ENCODE results near the gene LDLRAD3.
"Not testable (repeated sequence)": the region's sequence is repeated elsewhere in the genome, so short reads cannot be mapped to it uniquely, and the experiment has no call there.

Gene LDLRAD3

DNA sequence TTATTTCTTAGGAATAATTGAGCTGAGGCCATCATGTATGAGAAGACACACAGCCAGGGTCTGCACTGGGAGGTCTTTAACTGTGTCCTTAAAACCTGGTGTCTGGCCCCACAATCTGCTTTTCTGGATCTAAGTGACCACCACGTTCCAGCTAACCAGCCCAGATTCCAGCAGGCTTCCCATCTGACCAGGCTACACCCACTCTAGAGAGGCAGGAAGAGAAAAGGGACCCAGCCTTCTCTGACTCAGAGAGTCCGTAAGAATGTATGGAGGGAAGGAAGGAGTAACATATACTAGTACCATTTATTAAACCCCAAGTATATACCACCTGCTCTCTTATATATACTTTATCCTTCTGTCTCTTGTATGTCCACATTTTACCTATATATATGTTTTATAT is 80.1 kb downstream of the LDLRAD3 start:
- peak; percentile 58 for DNase-seq

DNA sequence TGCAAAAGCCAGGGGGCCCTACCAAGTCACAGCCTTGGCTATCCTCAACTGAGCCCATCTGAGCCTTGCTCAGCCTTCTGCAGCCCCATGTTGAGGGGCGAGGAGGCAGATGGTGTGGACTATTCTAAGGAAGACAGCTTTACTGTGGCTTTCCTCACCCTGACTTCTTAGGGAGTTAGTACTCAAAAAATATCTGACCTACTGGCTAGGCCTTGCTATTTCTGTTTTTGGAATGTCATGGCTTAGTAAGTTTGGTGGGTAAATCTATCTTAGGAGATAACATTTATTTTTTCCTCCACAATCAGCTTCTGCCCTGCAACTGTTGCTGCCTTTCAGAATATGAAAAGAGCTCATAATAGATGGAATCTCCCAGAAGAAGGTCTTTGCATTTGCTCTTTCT is 80.9 kb downstream of the LDLRAD3 start:
- no peak for DNase-seq

DNA sequence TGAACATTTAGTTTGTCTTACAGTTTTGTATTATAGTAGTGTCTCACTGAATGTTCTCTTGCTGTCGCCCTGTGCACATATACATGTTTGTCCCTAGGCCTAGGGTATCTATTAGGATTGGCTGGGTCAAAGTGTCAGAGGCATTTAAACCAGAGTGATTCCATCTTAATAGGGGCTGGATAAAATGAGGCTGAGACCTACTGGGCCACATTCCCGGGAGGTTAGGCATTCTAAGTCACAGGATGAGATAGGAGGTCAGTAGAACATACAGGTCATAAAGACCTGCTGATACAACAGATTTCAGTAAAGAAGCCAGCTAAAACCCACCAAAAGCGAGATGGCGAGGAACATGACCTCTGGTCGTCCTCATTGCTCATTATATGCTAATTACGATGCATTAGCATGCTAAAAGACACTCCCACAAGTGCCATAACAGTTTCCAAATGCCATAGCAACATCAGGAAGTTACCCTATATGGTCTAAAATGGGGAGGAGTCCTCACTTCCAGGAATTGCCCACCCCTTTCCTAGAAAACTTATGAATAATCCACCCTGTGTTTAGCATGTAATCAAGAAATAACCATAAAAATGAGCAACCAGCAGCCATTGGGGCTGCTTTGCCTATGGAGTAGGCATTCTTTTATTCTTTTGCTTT is 82.6 kb downstream of the LDLRAD3 start:
- no peak for DNase-seq

DNA sequence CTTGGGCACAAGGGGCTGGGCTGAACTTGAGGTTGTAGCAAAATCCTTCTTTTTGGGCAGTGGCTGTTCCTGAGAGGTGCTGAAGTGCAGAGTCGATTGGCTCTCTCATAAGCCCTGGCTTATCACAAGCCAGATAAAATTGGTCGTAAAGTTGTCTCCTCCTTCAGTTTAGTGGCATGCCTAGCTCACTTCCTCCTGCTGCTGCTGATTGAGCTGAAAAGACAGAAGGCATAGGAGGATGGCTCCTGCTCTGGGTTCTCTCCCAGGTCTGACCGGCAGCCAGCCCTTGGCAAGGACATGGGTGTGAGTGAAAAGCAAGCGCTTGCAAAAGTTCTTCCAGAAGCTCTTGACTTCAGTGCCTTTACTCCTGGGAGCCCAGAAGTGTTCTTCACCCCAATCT is 83.9 kb downstream of the LDLRAD3 start:
- no peak for DNase-seq

DNA sequence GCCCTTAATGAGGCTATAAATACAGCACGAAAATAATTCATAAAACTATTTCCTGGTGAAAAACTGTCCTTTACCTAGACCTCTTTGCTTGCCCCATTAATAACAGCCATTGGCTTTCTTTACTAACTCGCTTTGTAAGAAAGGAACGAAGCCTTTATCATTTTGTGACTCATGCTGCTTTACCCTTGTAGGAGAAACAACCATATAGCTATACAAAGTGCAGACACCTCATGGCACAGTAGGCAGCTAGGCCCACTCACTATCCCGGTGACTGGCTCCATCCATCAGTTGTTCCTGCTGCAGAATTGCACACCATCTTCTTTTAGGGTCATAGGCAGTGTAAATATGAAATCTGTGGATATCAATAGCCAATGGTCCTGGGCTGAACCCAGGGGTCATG is 85.8 kb downstream of the LDLRAD3 start:
- no peak for DNase-seq

DNA sequence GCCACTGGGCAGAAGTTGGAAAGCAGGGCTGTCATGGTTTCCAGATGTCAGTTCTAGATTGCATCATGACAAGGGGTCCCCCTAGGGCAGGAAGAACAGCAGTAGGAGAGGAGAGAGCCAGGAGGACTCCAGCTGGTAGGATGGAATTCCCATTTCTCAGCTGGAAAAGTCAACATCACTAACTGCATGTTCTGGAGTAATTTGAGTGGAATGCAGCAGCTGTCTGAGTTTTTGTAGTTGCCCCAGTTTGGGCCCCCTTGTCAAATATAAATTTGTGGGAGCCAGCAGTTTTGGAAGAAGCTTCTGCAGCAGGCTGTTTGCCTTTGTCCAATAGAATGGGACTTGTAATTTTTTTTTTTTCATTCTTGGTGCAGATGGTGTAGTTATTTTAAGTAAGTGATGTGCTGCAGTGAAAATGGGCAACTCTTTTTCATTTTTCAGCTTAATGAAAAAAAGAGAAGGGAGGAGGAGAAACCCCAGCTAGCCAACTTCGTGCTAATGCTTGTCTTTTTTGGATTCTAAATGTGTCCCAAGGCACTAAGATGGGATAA is 86.9 kb downstream of the LDLRAD3 start:
- no peak for DNase-seq

DNA sequence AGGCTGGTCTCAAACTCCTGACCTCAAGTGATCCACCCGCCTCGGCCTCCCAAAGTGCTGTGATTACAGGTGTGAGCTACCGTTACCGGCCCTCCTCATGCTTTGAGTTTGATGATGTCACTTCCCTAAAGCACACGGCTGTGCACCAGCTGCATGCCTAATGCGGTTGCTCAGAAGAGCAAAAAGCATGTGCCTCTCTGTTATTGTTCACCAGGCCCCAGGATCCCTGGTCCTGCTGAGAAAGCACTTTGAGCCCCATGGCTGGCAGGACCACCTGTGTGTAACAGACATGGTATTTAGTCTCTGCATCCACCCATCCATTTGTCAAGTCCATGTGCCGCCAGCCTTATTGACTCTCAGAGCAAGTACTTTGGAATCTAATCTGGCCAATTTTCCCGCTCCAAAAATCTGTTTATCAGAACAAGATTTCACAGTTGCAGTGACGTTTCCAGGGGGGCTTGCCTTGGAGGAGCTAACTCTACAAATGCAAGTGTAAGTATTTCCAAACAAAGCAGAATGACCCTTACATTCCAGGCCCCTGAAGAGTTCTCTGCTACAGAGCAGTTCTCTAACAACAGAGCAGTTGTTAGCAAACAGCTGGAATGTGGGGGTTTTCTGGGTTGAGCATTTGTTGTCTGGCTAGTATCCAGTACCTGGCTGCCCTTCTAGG is 89.4 kb downstream of the LDLRAD3 start:
- no peak for DNase-seq

DNA sequence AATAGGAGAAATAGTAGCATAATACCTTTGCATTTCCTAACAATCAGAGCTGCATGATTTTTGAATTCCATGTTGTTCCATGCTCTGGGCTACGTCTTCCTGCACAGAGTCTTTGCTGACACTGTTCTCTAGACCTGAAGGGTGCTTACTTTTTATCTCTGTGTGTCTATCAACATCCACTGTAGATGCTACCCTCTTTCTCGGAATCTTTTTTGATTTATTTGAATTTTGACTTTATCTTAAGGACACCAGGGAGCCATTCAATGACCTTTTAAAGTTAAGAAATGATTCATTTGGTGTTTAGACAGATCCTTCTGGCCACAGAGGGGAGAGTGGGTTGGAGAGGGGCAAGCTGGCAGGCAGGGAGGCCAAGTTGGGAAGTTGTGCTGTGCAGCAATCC is 90.1 kb downstream of the LDLRAD3 start:
- no peak for DNase-seq

DNA sequence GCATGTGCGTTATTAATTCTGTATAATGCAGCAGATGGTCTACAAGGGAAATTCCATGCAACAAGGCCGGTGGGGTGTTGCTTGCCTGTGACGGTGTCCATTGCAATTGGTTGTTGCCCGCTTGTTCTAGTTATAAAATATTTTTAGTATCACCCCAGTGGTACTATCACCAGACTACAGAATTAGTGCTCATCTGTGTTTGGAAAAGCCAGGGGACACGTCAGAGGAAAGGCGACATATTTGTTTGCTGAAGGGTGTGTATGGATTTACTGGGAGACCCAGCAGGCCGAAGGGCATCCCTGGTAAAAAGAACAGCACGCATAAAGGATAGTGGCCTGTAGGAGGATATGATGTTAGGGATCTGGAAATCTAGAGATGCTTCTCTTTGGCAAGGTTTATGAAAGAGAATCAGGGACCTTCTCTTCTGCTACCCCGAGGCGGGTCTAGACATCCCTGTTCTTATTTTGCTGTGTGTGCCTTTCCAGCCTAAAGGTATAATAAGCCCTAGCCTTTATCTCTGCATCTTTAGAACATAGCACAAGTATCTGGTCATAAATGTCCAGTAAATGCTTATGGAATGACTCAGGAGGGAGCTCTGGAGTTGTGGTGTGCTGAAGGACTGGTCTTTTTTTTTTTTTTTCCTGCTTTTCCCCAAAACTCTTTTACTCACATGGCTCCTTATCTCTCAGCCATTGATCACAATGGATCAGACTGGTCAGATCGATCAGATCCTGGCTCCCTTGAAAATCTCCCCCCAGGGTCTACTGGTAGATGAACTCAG is 90.9 kb downstream of the LDLRAD3 start:
- DNase-seq: peak; percentile 75

DNA sequence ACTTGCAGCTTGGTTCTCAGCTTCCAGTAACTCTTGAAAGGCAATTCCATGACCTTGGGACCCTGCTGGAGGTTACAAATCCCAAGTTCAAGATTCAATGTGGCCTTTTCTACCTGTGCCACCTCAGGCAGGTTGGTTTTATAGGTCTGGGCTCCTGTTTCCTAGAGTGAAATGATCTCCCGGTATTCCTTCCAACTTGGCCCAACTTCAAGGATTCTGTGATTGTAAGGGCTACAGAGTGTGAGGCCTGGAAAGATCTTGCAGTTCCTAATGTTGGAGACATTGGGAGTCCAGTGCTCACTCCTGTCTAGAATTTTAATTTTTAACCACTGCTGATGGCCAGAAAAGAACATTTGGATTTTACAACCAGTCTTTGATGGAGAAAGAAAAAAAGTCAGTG is 91.6 kb downstream of the LDLRAD3 start:
- DNase-seq: no peak

DNA sequence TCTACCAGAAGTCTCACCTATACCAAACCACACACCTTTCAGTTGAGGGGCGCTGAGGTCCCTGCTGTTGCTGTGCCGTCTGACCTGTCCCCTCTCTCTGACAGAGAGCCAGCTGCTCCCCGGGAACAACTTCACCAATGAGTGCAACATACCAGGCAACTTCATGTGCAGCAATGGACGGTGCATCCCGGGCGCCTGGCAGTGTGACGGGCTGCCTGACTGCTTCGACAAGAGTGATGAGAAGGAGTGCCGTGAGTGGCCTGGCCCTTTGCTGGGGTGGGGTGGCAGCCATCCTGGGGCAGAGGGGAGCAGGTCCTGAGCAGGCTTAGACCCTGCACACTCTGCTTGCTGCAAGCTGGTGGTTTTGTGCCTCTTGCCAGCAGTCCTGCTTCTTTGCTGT is 92.1 kb downstream of the LDLRAD3 start:
- DNase-seq: no peak

DNA sequence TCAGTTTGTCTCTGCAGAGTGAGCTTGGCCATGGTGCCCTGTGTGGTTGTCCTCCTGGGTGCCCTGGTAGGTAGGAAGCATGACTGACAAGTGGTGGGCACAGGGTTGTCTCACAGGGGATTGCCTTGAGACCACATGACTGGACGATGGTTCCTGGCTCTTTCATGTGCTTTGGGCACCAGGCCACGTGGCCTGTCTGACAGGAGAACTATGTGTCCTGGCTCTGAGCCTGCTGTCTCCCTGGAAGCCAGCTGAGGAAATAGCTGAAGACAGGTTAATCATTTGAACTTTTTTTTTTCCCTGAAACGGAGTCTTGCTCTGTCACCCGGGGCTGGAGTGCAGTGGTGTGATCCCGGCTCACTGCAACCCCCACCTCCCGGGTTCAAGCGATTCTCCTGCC is 93.2 kb downstream of the LDLRAD3 start:
- DNase-seq: peak; percentile 66

DNA sequence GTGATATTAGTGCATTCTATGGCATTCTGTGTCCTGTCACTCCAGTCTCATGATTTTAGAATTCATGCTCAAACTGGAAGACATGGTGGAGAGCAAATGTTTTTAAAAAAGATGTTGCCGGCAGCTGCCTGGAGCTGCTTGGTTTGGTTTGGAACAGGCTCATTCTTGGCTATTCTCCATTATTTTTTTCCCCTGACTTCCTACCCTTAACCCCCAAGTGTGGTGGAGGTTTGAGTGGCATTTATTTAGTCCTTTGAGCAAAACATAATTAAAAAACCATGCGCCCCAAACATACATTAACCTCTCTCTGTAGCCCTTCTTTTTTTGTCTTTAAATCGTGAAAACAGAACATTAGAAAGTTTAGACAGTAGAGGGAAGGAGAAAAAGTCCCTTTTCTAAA is 94.7 kb downstream of the LDLRAD3 start:
- DNase-seq: no peak

DNA sequence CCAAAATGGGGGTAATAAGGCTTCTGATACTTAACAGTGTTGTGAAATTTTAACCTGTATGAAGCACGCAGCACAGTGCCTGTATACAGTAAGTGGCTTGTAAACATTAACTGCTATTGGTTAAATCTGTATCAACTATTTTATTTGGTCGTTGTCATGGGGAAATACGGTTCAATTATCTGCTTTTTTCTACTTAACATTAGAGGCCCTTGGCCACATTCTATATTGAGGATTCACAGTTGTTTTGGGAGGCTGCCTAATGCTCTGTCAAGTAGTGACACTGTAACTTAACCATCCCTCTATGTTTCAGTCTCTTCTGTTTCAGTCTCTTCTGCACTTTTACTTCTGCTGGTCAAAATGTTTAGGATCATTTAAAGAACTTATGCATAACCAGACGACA is 95.6 kb downstream of the LDLRAD3 start:
- DNase-seq: no peak

DNA sequence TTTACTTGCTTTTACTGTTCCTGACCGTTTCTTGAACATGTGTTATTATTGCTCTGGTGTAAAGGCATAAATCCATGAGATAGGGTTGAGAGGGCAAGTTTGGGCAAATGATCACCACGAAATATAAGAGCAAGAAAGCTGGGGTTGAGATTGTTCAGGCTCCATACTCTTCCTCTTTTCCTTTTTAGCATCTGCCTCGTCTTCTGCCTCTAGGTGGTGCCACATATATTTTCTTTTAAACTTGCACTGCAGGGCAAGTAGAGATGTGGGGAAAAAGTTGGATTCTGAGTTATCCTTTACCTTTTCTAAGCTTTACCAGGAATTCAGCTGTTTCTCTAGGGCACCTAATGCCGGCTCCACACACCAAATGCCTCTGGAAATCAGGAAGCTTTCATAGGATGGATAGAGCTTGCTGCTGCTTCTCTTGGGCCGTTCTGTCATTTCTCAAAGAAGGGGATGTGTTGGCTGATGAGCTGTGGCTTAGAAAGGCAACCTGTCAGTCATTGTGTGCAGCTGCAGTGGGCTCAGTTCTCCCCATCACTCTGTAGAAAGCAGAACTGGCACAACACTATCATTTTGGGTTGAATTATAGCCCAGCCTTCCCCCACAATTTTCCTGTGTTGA is 98.2 kb downstream of the LDLRAD3 start:
- DNase-seq: no peak

DNA sequence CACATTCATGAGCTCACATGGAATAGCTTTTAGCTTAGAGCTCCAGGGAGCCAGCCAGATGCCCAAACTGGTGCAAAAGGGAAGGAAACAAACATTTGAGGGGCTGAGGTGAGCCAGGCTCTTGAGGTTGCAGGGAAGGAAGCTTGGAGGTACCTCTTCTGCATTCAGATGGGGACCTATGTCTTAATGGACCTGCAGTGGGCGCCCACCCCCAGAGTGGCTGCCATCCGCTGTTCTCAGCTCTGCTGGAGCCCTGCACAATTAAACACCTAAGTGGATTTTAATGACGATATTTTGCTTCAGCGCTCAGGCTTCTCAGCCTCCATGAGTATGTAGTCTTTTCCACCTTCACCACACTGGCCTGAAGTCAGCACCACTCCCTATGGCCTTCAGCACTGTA is 100.8 kb downstream of the LDLRAD3 start:
- no peak for DNase-seq

DNA sequence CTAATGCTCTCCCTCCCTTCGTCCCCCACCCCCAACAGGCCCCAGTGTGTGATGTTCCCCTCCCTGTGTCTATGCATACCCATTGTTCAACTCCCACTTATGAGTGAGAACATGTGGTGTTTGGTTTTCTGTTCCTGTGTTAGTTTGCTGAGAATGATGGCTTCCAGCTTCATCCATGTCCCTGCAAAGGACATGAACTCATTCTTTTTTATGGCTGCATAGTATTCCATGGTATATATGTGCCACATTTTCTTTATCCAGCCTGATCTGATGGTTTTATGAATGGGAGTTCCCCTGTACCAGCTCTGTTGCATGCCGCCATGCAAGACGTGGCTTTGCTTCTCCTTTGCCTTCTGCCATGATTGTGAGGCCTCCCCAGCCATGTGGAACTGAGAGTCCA is 102.1 kb downstream of the LDLRAD3 start:
- not testable (repeated sequence) for DNase-seq

DNA sequence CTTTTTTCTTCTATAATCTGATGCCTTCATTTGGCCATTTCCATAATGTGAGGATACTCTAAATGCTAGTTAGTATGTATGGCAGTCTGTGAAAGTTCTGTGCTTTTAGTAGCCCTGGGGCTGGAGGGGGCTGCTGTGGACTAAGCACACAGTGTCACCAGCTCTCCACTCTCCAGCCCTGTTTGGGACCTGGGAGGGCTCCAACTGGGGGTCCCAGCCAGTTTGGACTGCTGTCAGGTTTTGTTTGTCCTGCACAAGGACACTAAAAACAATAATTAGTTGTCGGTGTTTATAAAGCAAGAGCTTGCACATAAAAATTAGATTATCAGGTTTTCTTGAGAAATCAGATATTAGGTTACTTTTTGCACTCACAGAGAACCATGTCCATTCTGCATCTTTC is 103.1 kb downstream of the LDLRAD3 start:
- DNase-seq: no peak

DNA sequence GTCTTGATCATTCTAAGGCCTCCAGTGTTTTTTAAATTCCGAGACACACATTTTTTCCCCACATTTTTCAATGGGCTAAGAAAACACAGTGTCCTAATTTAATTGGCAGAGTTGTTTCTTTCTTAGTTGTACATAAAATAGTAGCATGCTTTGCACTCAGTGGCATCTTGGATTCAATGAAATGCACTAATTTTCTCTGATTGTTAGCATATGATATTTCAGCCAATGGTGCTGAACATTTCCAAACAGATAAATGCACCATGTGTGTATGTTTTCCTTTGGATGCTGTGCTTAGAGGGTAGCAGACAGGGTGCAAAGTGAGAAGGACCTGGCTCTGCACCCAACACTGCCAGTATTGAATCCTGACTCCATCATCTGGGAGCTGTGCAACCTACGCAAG is 103.5 kb downstream of the LDLRAD3 start:
- DNase-seq: no peak

DNA sequence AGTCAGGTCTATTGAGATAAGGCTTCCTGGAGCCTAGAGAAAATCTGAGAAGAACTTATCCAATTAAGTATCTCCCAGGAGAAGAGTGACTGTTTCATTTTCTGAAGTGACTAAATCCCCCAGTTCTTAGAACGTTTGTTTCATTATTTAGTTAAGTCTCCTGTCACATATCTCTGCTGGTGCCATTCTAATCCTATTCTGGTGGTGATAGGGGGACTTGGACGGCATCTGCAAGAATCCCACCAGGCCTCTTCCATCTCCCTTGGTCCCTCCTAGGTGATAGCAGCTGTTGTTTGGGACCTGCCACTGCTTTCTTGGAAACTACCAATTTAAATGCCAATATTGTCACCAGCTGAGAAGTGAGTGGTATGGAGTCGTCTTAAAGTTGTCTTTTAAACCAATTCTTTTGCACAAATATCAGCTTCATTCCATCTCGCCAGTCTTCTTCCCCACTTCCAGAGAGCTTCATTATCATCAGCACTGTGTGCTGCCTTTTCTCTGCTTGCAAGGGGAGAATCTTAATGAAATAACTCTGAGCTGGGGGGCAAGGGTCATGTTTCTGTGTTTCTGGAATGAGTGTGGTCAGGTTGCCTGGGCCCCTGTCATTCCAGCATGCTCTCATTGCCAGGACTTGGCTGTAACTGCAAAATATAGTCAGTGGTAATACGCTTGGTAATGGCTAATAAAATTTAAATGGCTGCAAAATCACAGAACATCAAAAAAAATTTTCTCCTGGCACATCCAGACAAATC is 104.8 kb downstream of the LDLRAD3 start:
- no peak for DNase-seq

DNA sequence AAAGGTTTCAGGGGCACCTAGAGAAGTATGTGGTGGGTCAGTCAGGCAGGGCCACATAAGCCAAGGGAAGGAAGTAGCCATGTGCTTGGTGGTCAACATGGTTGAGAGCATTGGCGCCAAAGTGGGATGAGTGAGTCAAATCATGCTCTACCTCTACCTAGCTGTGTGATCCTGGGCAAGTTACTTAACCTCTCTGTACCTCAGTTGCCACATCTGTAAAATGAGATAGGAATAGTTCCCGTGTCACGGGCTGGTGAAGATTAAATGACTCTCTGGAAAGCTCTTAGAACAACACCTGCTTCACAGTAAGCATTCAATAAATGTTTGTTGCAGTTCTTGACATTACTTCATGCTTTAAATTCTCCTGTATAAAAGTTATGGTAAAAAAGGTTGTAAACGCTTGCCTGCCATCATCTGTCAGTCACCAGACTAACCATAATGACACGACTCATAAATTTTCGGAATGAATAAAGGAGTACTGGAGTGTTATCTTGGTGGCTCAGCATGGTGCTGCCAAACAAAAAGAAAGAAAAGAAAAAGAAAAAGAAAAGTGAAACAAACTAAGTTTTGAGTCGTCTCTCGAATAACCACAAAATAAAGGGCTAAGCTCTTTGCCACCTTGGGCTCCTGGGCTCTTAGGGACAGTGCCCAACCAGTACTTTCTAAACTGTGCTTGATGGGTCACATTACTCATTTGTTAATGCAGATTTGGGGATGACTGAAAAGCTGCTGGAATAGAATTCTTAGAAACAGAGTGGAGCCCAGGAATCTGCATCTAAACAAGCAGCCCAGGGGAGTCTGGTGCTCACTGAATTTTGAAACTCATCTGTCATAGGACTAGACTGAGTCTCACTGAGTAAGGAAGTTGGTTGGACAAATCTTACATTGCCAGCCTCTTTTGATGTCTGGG is 107.6 kb downstream of the LDLRAD3 start:
- DNase-seq: no peak

DNA sequence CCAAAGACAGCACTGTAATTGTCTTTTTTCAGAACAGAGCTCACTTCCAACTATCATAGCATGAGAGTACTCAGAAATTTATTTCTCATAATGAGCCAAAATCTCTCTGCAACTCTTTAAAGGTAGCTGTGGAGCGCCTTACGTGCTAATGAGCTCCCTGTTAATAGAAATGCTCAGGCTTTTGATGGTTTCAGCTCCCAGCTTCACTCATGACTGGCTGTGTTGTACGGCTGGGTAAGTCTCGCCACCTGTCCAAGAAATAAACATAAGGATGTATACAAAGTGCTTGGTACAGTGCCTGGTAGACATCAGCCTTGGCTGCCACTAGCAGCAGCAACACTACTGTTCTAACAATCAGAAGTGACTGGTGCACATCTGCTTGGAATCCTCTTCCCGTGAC is 109.4 kb downstream of the LDLRAD3 start:
- no peak for DNase-seq

All from NCI-H226 (cell line).